GM12892 (cell line): ENCODE data around the gene RALA.

ENCODE experiments used
- POLR2A ChIP-seq: IDR thresholded peaks from 2 replicates; pipeline ENCODE4 v1.6.1; 2011; ENCODE audit warnings: low read depth, low read length, control low read depth
- POLR2AphosphoS5 ChIP-seq: IDR thresholded peaks from 2 replicates; pipeline ENCODE4 v1.6.1; 2011; ENCODE audit warnings: low read depth, low read length, control low read depth
- TAF1 ChIP-seq: IDR thresholded peaks from 2 replicates; pipeline ENCODE4 v1.6.1; 2011; ENCODE audit warnings: low read depth, mild to moderate bottlenecking, control low read depth, low read length, borderline replicate concordance

- TF ChIP-seq TAF1 = no peak
- no peak for TF ChIP-seq POLR2AphosphoS5
- TF ChIP-seq POLR2A = no peak
Measured at GRCh38 chr7:39741942-39742623, 118.7 kb downstream of the RALA start.
